ENCODE results near the gene SMARCA2. TPM values are rescaled to one million over a fixed set of nuclear protein-coding genes. Genes with fewer than 3 reads are reported as not detected.

SMARCA2 gene
- total RNA-seq, 2 donors from 2014 or later = 118 to 177 TPM

- Histone ChIP-seq H3K9me3 (no peaks in the 10 kb centered on the region), H3K4me1 (ENCODE audit: control insufficient read depth in 1 of 2, low read depth in 2 of 2) (peaks cover 50 to 78% of the 10 kb centered on the region in 2 donors), H3K27ac (peak overlapping the region; percentile 77 to 88), H3K36me3 (peaks cover 6% of the 10 kb centered on the region), H3K4me3 (no peak overlapping the region), H3K27me3 (replicated peaks; ENCODE audit: insufficient read depth) (no peaks in the 10 kb centered on the region)
- DNase-seq (ENCODE audit: low spot score) = no peak
- no peak for TF ChIP-seq CTCF (IDR thresholded peaks at IDR 0.05)
- ATAC-seq (ENCODE audit: insufficient number of reproducible peaks, low FRiP score, low read depth) = no peak
Measured at GRCh38 chr9:2128141-2128540, 113.0 kb downstream of the SMARCA2 start.

- ATAC-seq (ENCODE audit: insufficient number of reproducible peaks, low FRiP score, low read depth) = no peak
- Histone ChIP-seq H3K4me3 (no peak overlapping the region), H3K27me3 (replicated peaks; ENCODE audit: insufficient read depth) (no peaks in the 10 kb centered on the region), H3K9me3 (no peaks in the 10 kb centered on the region), H3K36me3 (peaks cover 4% of the 10 kb centered on the region), H3K27ac (peak overlapping the region; percentile 77 to 88), H3K4me1 (ENCODE audit: control insufficient read depth in 1 of 2, low read depth in 2 of 2) (peaks cover 47 to 73% of the 10 kb centered on the region in 2 donors)
- no peak for TF ChIP-seq CTCF (IDR thresholded peaks at IDR 0.05)
- DNase-seq (ENCODE audit: low spot score) = no peak
Measured at GRCh38 chr9:2128618-2129017, 113.5 kb downstream of the SMARCA2 start.

GRCh38 chr9:2130941-2131340 lies 115.8 kb downstream of the SMARCA2 start:
- Histone ChIP-seq H3K4me3 (no peak overlapping the region), H3K27ac (peak overlapping the region in 1 of 2 donors; percentile 77), H3K4me1 (ENCODE audit: control insufficient read depth in 1 of 2, low read depth in 2 of 2) (peaks cover 25 to 51% of the 10 kb centered on the region in 2 donors), H3K36me3 (no peaks in the 10 kb centered on the region), H3K27me3 (replicated peaks; ENCODE audit: insufficient read depth) (no peaks in the 10 kb centered on the region), H3K9me3 (no peaks in the 10 kb centered on the region)
- DNase-seq (ENCODE audit: low spot score) (no peak), ATAC-seq (ENCODE audit: insufficient number of reproducible peaks, low FRiP score, low read depth) (no peak)
- no peak for TF ChIP-seq CTCF (IDR thresholded peaks at IDR 0.05)

GRCh38 chr9:2132484-2133082 lies 117.4 kb downstream of the SMARCA2 start:
- TF ChIP-seq CTCF (IDR thresholded peaks at IDR 0.05) = peak; percentile 81
- DNase-seq (ENCODE audit: low spot score) (no peak), ATAC-seq (ENCODE audit: insufficient number of reproducible peaks, low FRiP score, low read depth) (no peak)
- Histone ChIP-seq H3K27me3 (replicated peaks; ENCODE audit: insufficient read depth) (no peaks in the 10 kb centered on the region), H3K9me3 (no peaks in the 10 kb centered on the region), H3K4me1 (ENCODE audit: control insufficient read depth in 1 of 2, low read depth in 2 of 2) (peaks cover 15 to 36% of the 10 kb centered on the region in 2 donors), H3K36me3 (no peaks in the 10 kb centered on the region), H3K4me3 (no peak overlapping the region), H3K27ac (no peak overlapping the region)

- TF ChIP-seq CTCF (IDR thresholded peaks at IDR 0.05) = no peak
- no peak for DNase-seq (ENCODE audit: low spot score)
- Histone ChIP-seq H3K4me3 (no peak overlapping the region), H3K36me3 (no peaks in the 10 kb centered on the region), H3K27me3 (replicated peaks; ENCODE audit: insufficient read depth) (no peaks in the 10 kb centered on the region), H3K9me3 (no peaks in the 10 kb centered on the region), H3K27ac (no peak overlapping the region), H3K4me1 (ENCODE audit: control insufficient read depth in 1 of 2, low read depth in 2 of 2) (peaks cover 4 to 28% of the 10 kb centered on the region in 2 donors)
- ATAC-seq (ENCODE audit: insufficient number of reproducible peaks, low FRiP score, low read depth) = no peak
Measured at GRCh38 chr9:2134391-2134790, 119.2 kb downstream of the SMARCA2 start.
